Calu3 (cell line): ENCODE data around the gene NXPH4. TPM values are rescaled to one million over a fixed set of nuclear protein-coding genes. Genes with fewer than 3 reads are reported as not detected.

Experiments
- BruUV-seq: library from RNA; stranded (reverse); fragments of 400-500 nt; replicated peaks from 2 replicates; lab custom pipeline; 2021; lab: Mats Ljungman, UMichigan
- CTCF ChIA-PET: fragments of 300-600 bp; sonication (Branson Sonifier 250); formaldehyde crosslinking; loops from one replicate; lab custom pipeline; 2022; ENCODE audit warnings: antibody characterized with exemption; lab: Charles Lee
- DNase-seq: peaks from one replicate; pipeline ENCODE4 v3.0.0; 2022
- H3K27ac Mint-ChIP-seq: one replicate; pipeline ENCODE4 v1.8.0; 2022; ENCODE audit warnings: mixed read lengths; ENCODE audit not compliant: unreplicated experiment
- H3K27me3 Mint-ChIP-seq: one replicate; pipeline ENCODE4 v1.8.0; 2022; ENCODE audit warnings: mixed read lengths; ENCODE audit not compliant: unreplicated experiment
- H3K36me3 Mint-ChIP-seq: one replicate; pipeline ENCODE4 v1.8.0; 2022; ENCODE audit warnings: mild to moderate bottlenecking, moderate library complexity, mixed read lengths; ENCODE audit not compliant: insufficient read depth, unreplicated experiment
- H3K4me1 Mint-ChIP-seq: one replicate; pipeline ENCODE4 v1.8.0; 2022; ENCODE audit warnings: mild to moderate bottlenecking, low read depth, mixed read lengths; ENCODE audit not compliant: unreplicated experiment
- H3K4me3 Mint-ChIP-seq: one replicate; pipeline ENCODE4 v1.8.0; 2022; ENCODE audit warnings: mild to moderate bottlenecking, low read depth, moderate library complexity, mixed read lengths; ENCODE audit not compliant: unreplicated experiment
- H3K9me3 Mint-ChIP-seq: one replicate; pipeline ENCODE4 v1.8.0; 2022; ENCODE audit warnings: low read depth, mixed read lengths; ENCODE audit not compliant: unreplicated experiment
- intact Hi-C: fragments of 100-400 bp; cut with micrococcal nuclease; formaldehyde crosslinking; loops from one replicate; pipeline ENCODE4 v1.10.0; 2022; ENCODE audit not compliant: unreplicated experiment
- total RNA-seq: library from RNA; stranded (reverse); gene quantifications from 2 replicates; pipeline ENCODE4 v1.2.3, GENCODE V29; 2022
- TF ChIP-seq, protein P1 (sequence below): fragments of 200-600 bp; IDR thresholded peaks from one replicate; pipeline ENCODE4 v1.8.0; 2022; ENCODE audit warnings: antibody characterized with exemption; ENCODE audit not compliant: unreplicated experiment

Gene NXPH4
- total RNA-seq, 1 experiment from 2014 or later: 4.1 TPM

DNA sequence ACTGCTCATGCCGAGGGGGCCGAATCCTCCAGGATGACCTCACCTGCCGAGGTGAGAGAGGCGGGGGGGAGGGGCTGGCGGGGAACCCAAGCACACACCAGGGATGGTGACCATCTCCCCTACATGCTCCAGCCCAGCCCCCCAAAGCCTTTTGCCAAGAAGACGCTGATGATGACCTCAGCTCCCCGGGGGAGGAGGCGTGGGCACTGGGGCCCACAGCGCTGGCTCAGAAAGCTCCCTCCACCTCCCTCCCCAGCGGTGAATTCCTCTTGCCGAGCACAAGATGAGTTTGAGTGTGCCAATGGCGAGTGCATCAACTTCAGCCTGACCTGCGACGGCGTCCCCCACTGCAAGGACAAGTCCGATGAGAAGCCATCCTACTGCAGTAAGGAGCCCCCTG, 23.7 kb upstream of the NXPH4 start:
- intact Hi-C loops: no loop called here
- peaks cover 29% of the 10 kb centered on the region for H3K27me3 Mint-ChIP-seq
- BruUV-seq: no TSS peak
- H3K4me3 Mint-ChIP-seq: no peak overlapping the region
- no peaks in the 10 kb centered on the region for H3K4me1 Mint-ChIP-seq
- CTCF ChIA-PET: no interaction called here
- no peak for DNase-seq
- peaks cover 2% of the 10 kb centered on the region for H3K9me3 Mint-ChIP-seq
- no peak overlapping the region for H3K27ac Mint-ChIP-seq
- H3K36me3 Mint-ChIP-seq: peaks cover 4% of the 10 kb centered on the region
- TF ChIP-seq, protein P1, sequence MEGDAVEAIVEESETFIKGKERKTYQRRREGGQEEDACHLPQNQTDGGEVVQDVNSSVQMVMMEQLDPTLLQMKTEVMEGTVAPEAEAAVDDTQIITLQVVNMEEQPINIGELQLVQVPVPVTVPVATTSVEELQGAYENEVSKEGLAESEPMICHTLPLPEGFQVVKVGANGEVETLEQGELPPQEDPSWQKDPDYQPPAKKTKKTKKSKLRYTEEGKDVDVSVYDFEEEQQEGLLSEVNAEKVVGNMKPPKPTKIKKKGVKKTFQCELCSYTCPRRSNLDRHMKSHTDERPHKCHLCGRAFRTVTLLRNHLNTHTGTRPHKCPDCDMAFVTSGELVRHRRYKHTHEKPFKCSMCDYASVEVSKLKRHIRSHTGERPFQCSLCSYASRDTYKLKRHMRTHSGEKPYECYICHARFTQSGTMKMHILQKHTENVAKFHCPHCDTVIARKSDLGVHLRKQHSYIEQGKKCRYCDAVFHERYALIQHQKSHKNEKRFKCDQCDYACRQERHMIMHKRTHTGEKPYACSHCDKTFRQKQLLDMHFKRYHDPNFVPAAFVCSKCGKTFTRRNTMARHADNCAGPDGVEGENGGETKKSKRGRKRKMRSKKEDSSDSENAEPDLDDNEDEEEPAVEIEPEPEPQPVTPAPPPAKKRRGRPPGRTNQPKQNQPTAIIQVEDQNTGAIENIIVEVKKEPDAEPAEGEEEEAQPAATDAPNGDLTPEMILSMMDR: no peak

DNA sequence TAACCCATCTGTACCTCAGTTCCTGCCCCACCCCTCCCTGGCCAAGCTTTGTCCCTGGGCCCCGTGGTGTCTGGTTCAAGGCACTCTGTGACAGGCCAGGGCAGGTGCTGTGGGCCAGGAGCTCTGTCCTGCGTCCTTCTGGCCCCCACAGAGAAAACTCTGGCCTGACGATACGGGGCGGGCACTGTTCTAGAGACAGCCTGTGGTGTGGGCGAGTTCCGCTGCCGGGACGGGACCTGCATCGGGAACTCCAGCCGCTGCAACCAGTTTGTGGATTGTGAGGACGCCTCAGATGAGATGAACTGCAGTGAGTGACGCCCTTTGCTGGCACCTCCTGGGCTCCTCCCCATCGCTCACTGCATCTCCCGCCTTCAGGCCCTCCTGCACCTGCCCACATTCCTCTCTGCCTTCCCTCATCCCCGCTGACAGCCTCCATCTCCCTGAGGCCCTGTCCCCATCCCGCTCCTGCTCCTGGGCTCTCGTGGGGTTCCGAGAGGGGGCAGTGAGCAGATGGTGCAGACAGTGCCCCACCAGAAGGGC, 22.8 kb upstream of the NXPH4 start:
- TF ChIP-seq, protein P1: no peak
- Mint-ChIP-seq H3K9me3 (peaks cover 2% of the 10 kb centered on the region), H3K4me1 (no peaks in the 10 kb centered on the region), H3K27ac (no peak overlapping the region), H3K4me3 (no peak overlapping the region), H3K27me3 (peaks cover 32% of the 10 kb centered on the region), H3K36me3 (peaks cover 4% of the 10 kb centered on the region)
- intact Hi-C loops: no loop called here
- CTCF ChIA-PET: no interaction called here
- no TSS peak for BruUV-seq
- DNase-seq: no peak

DNA sequence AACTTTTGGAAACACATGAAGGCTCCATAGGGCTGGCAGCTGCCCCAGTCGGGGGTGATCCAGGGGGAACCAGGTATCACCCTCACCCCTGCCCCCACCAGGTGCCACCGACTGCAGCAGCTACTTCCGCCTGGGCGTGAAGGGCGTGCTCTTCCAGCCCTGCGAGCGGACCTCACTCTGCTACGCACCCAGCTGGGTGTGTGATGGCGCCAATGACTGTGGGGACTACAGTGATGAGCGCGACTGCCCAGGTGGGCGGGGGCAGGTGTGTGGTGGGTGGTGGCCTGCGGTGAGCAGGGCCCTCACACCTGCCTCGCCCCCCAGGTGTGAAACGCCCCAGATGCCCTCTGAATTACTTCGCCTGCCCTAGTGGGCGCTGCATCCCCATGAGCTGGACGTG, 22.3 kb upstream of the NXPH4 start:
- Mint-ChIP-seq H3K4me3 (no peak overlapping the region), H3K9me3 (peaks cover 2% of the 10 kb centered on the region), H3K4me1 (no peaks in the 10 kb centered on the region), H3K27ac (no peak overlapping the region), H3K36me3 (peaks cover 4% of the 10 kb centered on the region), H3K27me3 (peaks cover 32% of the 10 kb centered on the region)
- intact Hi-C loops: no loop called here
- CTCF ChIA-PET: no interaction called here
- TF ChIP-seq, protein P1: no peak
- no peak for DNase-seq
- BruUV-seq: no TSS peak

DNA sequence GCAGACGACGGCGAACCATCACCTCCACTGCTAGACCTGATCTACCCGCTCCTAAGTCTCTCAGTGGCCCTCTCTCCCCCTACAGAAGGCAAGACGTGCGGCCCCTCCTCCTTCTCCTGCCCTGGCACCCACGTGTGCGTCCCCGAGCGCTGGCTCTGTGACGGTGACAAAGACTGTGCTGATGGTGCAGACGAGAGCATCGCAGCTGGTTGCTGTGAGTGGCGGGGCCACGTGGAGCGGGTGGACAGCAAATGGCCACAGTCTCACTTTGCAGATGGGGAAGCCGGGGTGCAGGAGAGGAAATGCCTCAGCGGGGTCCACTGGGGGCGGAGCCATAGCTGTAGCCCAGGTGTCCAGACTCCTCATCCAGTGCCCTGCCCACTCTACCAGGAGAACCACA, 21.4 kb upstream of the NXPH4 start:
- H3K27me3 Mint-ChIP-seq: peaks cover 32% of the 10 kb centered on the region
- peaks cover 2% of the 10 kb centered on the region for H3K9me3 Mint-ChIP-seq
- H3K4me1 Mint-ChIP-seq: no peaks in the 10 kb centered on the region
- no TSS peak for BruUV-seq
- TF ChIP-seq, protein P1: no peak
- no peak overlapping the region for H3K27ac Mint-ChIP-seq
- H3K36me3 Mint-ChIP-seq: peaks cover 4% of the 10 kb centered on the region
- H3K4me3 Mint-ChIP-seq: no peak overlapping the region
- intact Hi-C loops: no loop called here
- no peak for DNase-seq
- CTCF ChIA-PET: interaction anchor here (0.6 kb wide), 1 partner anchor 107 kb away, joined by 6 read pairs; no protein-coding TSS in a partner anchor
